Measurements from ENCODE around the gene NTN4.

- TF ChIP-seq TAF1 (conservative IDR thresholded peaks at IDR 0.05) (no peak), SP1 (IDR thresholded peaks at IDR 0.05) (no peak), MAX (IDR thresholded peaks at IDR 0.05) (no peak), HNF4G (IDR thresholded peaks at IDR 0.05) (no peak), CTCF (IDR thresholded peaks at IDR 0.05; ENCODE audit: low read depth, low read length, missing input control) (no peak), GABPA (IDR thresholded peaks at IDR 0.05 in 1 of 2, conservative IDR thresholded peaks at IDR 0.05 in 1 of 2) (no peak), FOXA1 (IDR thresholded peaks at IDR 0.05) (no peak), REST (IDR thresholded peaks at IDR 0.05) (no peak), ATF3 (IDR thresholded peaks at IDR 0.05) (no peak), YY1 (IDR thresholded peaks at IDR 0.05) (no peak), RAD21 (IDR thresholded peaks at IDR 0.05) (no peak), JUND (IDR thresholded peaks at IDR 0.05) (no peak)
These were observed 22.9 kb downstream of the NTN4 start for GRCh38 chr12:95767703-95768102.

Data from liver (tissue), 3 donors.